ENCODE results near the gene RGS3.

Gene RGS3

DNA sequence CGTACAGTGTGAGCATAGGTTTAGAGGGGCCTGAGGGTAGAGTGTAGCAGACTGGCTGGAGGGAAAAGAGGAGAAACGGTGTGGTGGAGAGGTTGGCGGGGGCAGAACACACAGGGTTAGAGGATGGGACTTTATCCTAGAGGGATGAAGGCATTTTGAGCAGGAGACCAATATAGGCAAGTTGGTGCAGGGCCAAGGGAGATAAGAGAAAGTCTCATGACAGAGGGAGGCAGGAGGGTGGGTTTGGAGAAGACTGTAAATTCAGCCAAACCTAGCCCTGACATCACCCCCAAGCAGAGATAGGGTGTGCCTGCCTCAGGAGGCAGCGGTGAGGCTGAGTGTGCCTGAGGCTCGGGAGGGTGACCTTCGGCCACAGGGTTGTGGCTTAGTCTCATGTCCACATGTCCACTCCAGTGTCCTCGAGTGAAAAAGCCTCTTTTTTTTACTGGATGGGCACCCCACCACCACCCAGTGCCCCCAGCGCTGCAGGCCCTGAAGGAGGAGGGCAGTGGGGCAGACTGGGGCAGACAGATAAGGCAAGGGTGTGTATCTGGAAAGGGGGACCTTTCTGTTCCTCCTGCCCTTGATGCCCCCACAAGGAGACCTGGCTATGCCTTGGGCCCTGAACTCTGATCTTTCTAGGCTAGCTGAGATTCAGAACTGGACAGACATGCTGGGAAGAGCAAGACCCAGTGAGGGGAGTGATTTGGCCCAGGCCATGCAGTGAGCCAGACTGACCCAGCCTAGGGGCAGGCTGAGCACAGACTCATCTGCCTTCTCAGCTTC, 108.7 kb downstream of the RGS3 start:
- DNase-seq (ENCODE audit: low spot score) = peak; percentile 87

DNA sequence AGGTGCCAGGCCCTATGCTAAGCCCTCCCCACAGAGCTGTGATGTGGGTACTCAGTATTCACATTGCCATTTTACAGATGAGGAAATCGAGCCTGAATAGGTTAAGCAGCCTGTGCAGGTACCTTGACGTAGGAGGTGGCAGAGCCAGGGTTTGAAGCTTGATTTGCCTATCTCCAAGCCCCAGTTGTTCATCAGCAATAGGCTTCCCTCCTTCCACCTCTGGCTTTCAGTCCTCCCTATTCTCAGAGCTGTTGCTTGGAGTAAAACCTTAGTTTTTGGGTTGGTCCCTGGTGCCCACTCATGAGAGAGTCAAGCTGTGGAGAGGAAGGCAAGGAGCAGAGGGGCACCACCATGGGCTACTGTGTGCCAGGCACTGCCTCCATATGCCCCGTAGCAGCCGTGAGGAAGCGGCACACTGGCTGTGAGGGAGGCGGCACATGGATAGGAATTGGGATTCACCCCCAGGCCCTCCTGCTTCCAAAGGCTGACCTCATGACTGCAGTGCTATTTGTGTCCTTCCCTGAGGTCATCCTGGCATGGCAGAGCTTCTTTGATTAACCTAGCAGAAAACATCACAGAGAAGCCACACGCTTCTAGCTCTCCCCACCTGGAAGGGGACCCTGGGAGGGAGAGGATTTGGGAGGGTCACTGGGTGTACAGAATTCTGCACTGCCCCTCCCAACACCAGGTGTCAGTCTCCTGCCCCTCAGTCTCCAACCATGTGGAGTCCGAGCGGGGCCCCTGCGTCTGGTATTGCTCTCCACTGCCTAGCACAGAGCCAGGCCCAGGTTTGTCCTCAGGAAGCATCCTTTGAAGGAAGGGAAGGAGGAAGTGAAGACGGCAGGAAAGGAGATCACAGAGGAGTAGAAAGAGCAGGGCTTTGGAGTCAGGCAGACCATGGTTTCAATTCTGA, 109.8 kb downstream of the RGS3 start:
- peak; percentile 74 for DNase-seq (ENCODE audit: low spot score)

DNA sequence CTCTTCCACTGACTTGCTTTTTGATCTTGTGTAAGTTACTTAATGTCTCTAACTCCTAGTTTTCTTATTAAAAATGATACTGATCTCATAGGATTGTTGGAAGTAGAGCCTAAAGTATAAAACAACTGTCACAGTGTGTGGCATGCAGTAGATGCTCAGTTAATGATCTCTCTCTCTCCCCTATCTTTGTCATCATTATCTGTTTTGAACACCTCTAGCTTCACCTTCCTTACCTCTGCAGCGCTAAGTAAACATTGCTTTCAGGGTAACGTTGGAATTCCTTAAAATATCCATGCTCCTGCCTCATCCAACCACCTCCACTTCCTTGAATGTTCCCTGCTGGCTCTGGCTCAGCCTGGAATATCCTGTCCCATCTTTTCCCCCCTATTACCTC, 110.4 kb downstream of the RGS3 start:
- DNase-seq (ENCODE audit: low spot score) = no peak

DNA sequence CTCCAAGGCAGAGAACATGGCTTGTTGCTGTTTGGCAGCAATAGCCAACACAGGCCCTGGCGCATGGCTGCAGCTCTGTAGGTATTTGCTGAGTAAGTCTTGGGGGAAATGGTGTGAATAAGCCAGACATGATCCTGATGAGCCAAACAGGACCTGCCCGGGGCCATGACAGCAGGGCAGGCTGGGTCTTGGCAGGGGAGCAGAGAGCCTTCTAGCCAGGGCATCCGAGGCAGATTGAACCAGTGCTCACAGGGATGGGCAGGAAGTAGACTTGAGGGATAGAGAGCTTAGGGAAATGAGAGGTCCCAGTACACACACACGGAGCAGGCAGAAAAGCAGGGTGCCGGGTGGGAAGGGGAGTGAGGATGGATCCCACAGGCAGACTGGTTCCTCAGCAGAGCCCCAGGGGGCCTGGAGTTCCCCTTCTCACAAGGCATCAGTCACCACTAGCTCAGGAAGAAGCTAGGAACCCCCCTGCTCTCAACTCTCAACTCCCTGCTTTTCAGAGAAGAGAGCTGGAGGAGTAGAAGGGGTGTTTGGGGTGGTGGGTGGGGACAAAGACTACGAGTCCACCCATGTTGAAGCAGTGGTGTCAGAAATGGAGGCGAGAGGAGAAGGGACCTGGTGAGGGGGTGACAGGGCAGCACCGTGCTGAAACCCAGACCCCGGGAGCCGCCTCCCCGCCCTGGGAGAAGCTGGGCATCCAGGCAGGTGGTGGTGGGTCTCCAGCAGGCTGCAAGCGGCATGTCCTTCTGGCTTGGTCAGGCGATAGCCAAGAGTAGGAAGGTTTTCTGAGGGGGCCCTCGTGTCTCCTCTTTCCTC, 111.1 kb downstream of the RGS3 start:
- DNase-seq (ENCODE audit: low spot score) = no peak

DNA sequence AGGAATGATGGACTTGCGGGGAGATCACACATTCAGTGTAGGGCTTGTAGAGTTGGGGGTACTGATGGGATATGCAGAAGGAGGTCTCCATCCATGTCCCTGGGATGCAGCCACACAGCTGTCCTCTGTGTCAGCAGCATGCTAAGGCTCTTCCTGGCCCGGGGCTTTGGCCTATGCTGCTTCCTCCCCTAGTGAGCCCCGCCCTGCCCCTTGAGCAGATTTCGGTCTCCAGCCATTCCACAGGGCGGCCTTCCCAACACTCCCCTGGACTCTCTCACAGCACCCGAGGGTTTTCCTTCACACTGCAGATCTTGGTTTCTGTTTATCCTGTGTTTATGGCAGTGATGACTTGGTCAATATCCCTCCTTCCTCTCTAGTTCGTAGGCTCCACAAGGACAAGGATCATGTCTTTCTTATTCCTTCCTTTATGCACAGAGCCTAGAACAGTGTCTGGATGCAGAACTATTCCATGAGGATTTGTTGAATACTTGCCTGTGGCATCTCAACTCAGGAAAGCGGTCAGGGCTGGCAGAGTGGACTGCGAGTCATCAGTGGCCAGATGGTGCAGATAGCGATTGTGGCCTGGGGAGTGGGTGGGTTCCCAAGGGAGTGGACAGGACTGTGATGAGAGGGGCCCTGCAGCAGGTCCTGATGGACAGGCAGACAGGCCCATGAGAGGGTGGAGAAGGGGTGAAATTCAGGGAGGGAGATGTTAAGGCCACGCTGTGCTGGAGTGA, 114.2 kb downstream of the RGS3 start:
- DNase-seq (ENCODE audit: low spot score) = no peak

DNA sequence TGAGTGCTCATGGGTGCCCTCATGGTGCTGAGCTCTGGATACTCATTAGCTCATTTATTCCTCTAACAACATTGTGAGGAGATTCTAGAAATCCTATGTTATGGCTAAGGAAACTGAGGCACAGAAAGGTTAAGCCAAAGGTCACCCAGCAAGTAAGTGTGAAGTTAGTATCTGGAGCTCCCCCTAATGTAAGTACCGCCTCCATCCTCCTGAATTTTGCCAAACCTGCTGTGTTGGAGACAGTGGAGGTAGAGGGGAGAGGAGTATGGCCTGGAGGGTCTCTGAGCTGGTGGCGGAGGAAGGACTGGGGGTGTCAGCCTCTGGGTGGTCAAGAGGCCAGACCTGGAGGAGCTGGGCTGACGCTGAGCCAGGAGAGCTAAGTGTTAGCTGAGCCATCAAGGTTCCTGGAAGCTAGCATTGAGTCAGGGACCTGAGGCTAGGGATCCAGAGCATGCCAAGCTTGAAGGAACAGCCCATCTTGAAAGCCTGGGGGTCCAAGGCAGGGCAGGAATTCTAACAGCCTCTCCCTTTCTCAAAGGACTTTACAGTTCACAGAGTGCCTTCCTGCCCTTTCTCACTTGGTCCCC, 114.8 kb downstream of the RGS3 start:
- no peak for DNase-seq (ENCODE audit: low spot score)

DNA sequence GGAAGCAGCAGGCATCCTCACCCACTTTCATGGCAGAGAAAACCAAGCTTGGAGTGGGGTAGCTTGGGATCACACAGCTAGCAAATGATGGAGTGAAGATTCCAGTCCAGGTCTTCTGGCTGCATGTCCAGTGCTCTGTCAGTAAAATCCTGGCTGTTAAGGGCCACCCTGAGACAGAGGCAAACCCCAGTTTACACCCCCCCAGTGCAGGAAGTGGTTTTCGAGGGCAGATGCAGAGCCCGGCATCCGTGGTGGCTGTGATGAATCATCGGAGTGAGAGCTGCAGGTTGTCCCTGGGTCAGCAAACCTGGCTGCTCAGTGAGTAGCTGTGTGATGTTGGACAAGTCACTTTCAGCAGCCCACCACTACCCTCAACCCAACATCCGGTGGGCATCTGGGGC, 115.4 kb downstream of the RGS3 start:
- DNase-seq (ENCODE audit: low spot score) = no peak

DNA sequence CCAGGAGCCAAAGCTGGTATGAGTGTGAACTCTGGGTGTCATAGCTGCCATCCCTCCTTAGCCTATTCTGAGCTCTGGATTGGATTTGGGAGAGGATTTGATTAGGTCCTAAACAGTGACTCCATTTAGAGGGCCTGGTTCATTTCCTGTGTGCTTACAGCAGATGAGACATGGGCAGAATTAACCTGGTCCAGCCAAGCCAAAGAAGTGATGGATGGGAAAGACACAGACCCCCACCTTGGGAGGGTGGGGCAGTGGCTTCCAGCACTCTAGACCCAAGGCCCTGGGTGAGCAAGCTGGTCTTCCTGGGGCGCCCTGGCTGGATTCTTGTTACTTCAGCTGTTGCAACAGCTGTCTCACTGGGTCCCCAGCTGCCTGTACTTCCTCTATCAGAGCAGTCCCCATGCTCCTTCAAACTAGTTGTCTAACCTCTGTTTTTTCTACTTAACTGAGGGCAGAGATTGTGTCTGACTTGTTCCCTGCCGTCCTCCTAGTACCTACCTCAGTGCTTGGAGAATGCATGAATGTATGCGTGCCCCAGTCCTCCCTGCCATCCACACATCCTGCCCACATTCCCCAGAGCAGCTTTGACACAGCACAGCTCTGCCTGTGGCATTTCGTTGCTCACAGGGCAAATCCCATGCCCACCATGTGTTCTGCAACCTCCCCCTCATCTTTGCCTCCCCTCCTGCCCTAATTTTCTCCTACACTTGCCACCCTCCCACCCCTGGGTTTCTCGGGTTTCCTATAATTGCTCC, 115.9 kb downstream of the RGS3 start:
- no peak for DNase-seq (ENCODE audit: low spot score)

DNA sequence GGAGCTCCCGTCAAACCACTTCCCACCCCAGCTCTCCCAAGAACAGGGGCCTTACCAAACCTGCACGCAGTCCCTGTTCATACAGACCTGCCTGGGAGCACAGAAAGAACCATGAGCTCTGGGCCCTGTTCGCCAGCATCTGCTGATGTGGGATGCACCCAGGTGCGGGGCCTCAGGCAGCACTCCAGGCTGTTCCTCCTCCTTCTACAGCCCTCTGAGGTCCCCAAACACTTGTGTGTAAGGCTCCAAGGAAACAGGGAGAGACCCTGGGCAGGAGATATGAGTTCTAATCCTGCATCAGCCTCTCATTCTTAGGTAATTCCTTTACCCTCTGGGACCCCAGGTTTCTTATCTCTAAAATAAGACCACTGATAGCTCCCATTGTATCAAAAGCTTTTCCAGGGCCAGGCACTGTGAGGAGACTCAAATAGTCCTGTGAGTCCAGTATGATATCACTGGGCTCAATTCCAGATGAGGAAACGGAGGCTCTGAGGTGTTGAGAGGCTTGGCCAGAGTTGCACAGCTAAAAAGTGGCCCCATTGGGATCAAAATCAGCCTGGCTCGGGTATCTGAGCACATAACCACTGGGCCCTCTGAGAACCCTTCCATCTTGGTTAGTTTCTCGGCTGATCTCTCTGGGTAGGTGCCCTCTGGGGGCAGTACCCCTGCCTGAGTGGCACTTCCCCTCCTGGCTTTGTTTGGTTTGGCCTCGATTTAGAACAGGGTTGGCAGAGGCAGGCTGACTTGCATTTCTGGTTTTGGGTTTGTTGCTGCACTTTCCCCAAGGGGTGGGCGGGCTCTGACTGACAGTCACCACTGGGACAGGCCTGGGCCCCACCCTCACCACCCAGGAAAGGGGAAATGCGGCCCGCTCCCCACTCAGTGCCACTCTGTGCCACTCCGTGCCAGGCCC, 116.8 kb downstream of the RGS3 start:
- peak; percentile 63 for DNase-seq (ENCODE audit: low spot score)

DNA sequence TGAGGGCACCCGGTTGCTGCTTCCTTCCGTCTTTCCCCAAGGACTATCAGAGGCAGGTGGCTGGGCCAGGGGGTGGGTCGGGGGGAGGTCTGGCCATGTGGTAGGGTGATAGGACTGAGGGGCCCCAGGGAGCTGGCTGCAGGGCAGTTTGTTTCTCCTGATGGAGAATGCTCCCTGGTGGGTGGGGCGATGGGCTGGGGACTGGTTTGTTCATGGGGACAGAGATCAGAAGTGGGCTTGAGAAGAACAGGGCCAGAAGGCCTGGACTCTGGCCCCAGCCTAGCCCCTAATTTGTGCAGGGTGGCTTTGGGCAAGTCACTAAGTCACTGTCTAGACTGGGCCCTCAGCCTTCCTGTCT, 117.4 kb downstream of the RGS3 start:
- peak; percentile 39 for DNase-seq (ENCODE audit: low spot score)

DNA sequence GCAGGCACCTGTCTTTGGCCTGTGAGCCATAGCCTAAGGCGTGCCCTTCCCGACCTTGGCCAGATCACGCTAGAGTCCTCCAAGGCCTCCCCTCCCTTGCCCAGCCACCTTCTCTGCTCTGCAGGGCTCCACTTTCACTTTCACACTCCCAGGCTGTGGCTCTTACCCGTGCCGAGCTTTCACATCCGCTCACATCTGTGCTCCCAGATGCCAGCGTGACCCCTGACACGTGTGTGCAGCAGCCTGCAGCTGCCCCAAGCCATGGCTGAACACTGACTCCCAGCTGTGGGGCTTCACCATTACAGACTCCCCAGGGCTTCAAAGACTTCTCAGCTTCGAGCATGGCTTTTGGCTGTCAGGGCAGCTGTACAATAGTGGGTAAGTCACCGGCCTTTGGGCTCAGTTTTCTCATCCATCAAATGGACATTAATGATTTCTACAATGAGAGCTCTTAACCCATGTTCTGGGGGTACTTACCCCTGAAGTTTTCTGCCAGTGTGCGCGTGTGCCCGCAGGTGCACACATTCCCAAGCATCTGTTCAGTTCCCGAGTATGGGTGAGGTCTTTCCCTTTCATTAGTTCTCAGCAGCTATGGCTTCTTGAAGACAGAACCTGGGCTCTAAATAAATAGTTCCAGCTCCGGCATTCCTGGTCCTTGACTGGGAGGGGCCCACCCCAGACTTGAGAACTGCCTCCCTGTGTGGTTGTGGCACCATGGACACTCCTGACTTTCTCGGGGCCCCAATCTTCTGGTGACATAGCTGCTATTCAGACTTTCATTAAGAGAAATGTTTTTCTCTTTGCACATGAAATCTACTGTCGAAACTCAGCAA, 118.6 kb downstream of the RGS3 start:
- peak; percentile 87 for DNase-seq (ENCODE audit: low spot score)

DNA sequence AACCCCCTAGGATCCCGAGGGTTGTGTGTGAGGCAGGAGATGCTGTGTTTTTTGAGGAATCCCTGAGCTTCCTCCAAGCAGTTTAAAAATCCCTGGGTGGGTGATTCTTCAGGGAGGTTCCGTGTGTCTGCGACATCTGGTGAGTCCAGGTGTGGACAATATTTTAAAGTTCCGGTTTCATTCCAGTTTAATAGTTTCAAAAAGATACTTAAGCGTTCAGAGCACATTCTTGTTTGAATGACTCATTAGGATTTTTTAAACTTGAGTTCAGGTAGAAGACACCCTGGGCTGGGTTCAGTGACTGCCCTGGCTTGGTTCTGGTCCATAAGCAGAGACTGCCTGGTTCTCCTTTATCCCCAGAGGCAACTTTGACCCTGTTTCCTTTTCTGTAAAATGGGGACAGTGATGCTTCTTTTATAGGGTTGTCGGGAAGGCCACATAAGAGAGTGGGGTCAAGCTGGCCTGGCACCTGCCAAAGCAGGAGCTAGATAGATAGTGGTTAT, 119.2 kb downstream of the RGS3 start:
- no peak for DNase-seq (ENCODE audit: low spot score)

DNA sequence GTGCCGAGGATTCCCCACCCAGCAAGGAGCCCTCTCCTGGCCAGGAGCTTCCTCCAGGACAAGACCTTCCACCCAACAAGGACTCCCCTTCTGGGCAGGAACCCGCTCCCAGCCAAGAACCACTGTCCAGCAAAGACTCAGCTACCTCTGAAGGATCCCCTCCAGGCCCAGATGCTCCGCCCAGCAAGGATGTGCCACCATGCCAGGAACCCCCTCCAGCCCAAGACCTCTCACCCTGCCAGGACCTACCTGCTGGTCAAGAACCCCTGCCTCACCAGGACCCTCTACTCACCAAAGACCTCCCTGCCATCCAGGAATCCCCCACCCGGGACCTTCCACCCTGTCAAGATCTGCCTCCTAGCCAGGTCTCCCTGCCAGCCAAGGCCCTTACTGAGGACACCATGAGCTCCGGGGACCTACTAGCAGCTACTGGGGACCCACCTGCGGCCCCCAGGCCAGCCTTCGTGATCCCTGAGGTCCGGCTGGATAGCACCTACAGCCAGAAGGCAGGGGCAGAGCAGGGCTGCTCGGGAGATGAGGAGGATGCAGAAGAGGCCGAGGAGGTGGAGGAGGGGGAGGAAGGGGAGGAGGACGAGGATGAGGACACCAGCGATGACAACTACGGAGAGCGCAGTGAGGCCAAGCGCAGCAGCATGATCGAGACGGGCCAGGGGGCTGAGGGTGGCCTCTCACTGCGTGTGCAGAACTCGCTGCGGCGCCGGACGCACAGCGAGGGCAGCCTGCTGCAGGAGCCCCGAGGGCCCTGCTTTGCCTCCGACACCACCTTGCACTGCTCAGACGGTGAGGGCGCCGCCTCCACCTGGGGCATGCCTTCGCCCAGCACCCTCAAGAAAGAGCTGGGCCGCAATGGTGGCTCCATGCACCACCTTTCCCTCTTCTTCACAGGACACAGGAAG, 120.2 kb downstream of the RGS3 start:
- DNase-seq (ENCODE audit: low spot score) = no peak

DNA sequence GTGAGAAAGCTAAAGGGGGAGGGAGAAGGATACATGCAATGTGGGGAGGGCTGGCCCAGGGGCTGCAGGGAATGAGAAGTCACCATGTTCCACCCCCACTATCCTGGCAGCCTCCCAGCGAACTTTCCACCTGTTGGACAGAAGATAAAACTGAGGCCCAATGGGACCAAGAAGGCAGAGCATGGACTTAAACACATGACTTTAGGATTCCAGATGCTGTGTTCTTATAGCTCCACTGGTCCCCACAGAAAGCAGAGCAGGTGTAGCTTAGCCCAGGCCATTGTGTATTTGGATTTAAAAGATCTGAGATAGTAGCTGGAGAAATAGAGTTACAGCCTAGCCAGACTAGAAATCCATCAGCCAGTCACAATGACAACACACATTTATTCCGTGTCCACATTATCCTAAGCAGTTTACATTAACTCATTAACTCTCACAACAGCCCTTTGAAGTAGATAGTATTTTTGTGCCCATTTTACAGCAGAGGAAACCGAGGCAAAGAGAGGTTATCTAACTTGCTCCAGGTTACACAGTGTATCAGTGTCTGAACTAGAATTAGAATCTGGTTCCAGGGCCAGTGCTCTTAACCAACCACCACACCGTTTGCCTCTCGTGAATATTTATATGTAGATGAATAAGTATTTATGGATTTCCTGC, 121.0 kb downstream of the RGS3 start:
- DNase-seq (ENCODE audit: low spot score) = peak; percentile 55

DNA sequence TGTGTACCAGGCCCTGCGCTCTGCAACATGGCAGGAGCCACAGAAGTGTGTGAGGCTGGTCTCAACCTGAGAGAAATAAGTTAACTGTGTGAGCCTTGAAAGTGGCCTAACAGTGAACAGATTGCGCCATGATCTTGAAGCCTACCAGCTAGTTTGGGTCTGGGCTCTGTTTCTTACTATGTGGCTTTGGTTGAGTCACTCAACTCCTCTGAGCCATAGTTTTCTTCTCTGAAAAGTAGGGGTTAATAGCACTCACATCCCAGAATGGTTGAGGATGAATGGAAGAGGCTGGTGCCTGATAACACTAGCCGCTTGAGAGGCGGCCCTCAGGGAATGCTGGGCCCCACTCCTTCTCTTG, 121.5 kb downstream of the RGS3 start:
- no peak for DNase-seq (ENCODE audit: low spot score)

DNA sequence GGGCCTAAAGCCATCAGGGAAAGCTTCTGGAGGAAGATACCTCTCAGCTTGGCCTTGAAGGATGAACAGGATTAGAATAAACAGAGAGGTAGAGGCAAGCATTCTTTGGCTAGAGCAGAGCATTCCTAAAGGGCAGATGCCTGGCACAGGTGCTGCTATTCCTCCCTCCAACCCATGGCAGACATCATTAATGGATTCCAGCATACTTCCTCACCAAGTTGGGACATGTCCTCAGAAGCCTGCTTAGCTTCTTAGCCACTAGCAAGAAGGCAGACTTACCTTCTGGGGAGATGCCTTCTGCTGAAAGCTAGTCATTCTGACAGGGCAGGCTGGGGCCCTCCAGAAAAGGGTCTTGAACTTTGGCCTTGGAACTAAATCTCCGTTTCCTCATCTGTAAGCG, 122.0 kb downstream of the RGS3 start:
- DNase-seq (ENCODE audit: low spot score) = no peak

DNA sequence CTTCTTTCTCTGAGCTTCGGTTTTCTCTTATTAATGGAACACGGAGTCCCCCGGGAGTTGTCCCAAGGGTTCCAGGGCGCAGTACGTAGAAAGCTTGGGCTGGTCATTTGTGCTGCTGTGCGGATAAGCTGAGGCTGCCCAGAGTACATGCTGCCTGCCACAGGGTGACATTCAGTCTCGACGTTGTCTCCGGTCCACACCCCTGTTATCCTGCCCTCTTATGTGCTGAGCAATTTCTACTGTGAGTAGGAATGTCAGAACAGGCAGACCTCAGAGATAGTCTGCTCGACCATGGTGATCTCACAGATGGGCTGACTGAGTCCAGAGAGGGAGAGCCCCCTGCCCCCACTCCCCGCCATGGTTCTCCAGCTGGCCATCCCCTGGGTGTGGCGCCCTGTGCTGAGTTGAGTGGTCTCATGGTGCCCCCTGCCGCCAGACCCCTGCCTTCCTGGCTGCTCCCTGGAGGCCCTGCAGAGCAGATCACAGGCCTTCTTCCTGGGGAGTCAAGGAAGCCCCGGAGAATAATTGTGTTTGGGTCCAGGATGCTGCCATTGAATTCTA, 124.0 kb downstream of the RGS3 start:
- peak; percentile 70 for DNase-seq (ENCODE audit: low spot score)
